AML-193 (cell line): ENCODE results near the gene PXMP2.

Experiments used
- DNase-seq, 2 experiments: peaks; one replicate each; lab custom pipeline; 2025; lab: John Stamatoyannopoulos, UW

PXMP2 gene

GRCh38 chr12:132723015-132723763 is 35.8 kb downstream of the PXMP2 start:
- DNase-seq, result no peak

- DNase-seq, result no peak
Observed at GRCh38 chr12:132723764-132724140, 36.4 kb downstream of the PXMP2 start.

GRCh38 chr12:132724506-132725241 is 37.3 kb downstream of the PXMP2 start:
- DNase-seq, result no peak

- no peak for DNase-seq
Observed at GRCh38 chr12:132726386-132726785, 39.0 kb downstream of the PXMP2 start.

GRCh38 chr12:132727091-132727794 is 39.9 kb downstream of the PXMP2 start:
- DNase-seq, result no peak

- DNase-seq, result no peak
Observed at GRCh38 chr12:132728502-132728901, 41.1 kb downstream of the PXMP2 start.

- DNase-seq, result no peak
Observed at GRCh38 chr12:132729541-132730320, 42.3 kb downstream of the PXMP2 start.

GRCh38 chr12:132730353-132730752 is 43.0 kb downstream of the PXMP2 start:
- DNase-seq, result no peak

- DNase-seq, result no peak
Observed at GRCh38 chr12:132731574-132731973, 44.2 kb downstream of the PXMP2 start.

- DNase-seq, result no peak
Observed at GRCh38 chr12:132734206-132734605, 46.8 kb downstream of the PXMP2 start.

- no peak for DNase-seq
Observed at GRCh38 chr12:132735496-132735895, 48.1 kb downstream of the PXMP2 start.

- no peak for DNase-seq
Observed at GRCh38 chr12:132736378-132736777, 49.0 kb downstream of the PXMP2 start.

GRCh38 chr12:132736913-132737312 is 49.5 kb downstream of the PXMP2 start:
- no peak for DNase-seq

- no peak for DNase-seq
Observed at GRCh38 chr12:132739600-132740312, 52.4 kb downstream of the PXMP2 start.

- no peak for DNase-seq
Observed at GRCh38 chr12:132740313-132740646, 52.9 kb downstream of the PXMP2 start.

GRCh38 chr12:132740652-132741051 is 53.3 kb downstream of the PXMP2 start:
- no peak for DNase-seq

- DNase-seq, result no peak
Observed at GRCh38 chr12:132741620-132742019, 54.2 kb downstream of the PXMP2 start.

- DNase-seq, result no peak
Observed at GRCh38 chr12:132743831-132744230, 56.4 kb downstream of the PXMP2 start.

GRCh38 chr12:132746613-132747012 is 59.2 kb downstream of the PXMP2 start:
- DNase-seq, result no peak

GRCh38 chr12:132747395-132747794 is 60.0 kb downstream of the PXMP2 start:
- no peak for DNase-seq

GRCh38 chr12:132747896-132748295 is 60.5 kb downstream of the PXMP2 start:
- no peak for DNase-seq

GRCh38 chr12:132748319-132748718 is 60.9 kb downstream of the PXMP2 start:
- no peak for DNase-seq
